ENCODE measurements around the gene SERPINB2.
"Not testable (repeated sequence)": the region's sequence is repeated elsewhere in the genome, so short reads cannot be mapped to it uniquely, and the experiment has no call there.

The SERPINB2 gene

DNA sequence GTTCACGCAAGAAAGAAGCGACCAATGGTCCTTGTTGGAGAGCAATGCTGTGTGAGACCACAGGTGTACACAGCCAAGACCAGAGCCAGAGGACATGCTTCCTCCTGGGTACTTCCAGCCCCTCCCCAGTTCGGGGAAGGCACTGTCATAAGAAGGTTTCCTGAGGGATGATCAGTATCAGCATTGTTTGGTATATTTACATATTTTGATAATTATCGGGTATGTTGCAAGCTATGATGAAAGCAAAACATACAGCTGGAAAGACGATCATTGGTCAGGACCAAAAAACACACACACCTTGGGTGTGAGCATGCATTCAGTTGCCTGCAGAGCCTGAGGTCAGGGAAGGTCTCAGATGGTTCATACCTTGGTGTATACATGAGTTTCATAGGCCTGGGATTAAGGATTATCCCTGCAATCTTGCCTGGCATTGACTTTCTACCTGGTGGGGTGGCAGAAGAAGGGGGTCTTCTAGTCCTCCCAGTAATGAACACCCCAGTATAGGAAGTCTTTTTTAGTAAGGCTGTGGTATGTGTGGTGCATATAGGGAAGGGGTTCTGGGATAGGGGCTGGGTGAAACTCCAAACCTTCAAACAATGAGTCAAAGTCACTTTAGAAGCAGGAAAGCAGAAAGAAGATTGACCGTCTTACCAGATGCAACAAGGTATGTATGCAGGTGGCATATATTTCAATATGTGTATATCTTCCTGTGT, 2.9 kb downstream of the SERPINB2 start:
- DNase-seq, result no peak

- no peak for DNase-seq
Observed at GRCh38 chr18:63890950-63891304, 3.4 kb downstream of the SERPINB2 start.

- no peak for DNase-seq
Observed at GRCh38 chr18:63892566-63892965, 5.1 kb downstream of the SERPINB2 start.

- DNase-seq, result no peak
Observed at GRCh38 chr18:63894106-63894772, 6.7 kb downstream of the SERPINB2 start.

GRCh38 chr18:63895190-63895589, 7.7 kb downstream of the SERPINB2 start:
- DNase-seq, result no peak

GRCh38 chr18:63897072-63897471, 9.6 kb downstream of the SERPINB2 start:
- DNase-seq, result no peak

GRCh38 chr18:63899206-63899605, 11.7 kb downstream of the SERPINB2 start:
- no peak for DNase-seq

DNA sequence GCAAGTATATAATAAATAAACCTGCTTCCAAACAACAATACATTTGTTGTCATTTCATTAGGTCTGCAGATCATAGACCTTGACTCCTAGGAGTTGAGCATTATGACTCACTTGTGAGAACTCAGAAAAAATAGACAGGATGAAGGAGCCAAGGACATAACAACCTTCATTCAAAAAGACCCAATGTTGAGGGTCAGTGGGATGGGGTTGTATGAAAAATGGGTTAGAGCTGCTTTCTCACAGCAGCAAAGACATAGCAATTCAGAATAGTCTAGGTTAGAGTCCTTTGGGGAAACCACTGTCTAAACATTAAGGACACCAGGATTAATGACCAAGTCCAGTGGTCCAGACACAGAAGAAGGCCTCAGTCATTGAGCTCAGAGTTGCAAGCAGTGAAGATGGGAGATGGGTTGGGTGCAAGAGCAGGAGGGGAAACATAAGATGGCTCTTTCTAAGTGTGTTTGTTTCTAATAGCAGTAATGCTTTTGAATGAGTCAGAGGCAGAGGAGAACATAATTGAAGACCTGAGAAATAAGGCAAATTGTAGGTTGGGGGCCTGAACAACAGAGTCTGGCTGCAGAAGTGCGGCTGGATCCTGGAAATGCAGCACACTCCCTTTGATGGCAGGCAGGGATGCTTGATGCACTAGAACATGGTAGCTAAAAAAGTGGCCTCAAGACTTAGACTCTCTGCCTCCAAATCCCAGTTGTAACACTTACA, 16.5 kb downstream of the SERPINB2 start:
- no peak for DNase-seq

DNA sequence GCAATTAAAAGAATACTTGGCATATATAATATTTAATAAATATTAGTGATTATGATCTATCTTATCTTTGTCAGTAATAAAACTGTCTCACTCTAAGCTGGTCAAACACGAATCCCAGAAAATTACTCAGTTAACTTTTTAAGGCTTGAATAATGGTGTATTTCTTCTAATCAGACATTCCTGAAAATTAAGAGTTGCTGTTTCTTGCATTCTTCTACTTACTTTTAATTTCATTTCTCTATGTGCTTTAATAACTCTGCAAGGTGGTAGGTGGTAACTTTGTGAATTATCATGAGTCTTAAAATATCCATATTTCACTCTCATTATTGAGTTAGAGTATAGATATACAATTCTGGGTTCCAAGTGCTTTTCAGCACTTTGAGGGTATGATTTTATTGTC, 17.2 kb downstream of the SERPINB2 start:
- DNase-seq, result no peak

DNA sequence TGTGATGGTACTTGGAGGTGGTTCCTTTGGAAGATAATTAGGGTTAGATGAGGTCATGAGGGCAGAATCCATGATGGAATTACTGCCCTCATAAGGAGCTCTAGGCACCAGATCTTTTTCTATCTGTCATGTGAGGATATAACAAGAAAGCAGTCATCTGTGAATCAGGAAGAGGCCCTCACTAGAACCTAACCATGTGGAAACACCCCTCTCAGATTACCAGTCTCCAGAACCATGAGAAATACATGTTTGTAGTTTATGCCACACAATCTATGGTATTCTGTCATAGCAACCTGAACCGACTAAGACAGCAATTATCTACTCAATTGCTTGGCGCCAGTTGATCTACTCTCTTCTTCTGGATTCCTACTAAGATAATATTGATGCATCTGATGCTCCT, 17.9 kb downstream of the SERPINB2 start:
- no peak for DNase-seq

GRCh38 chr18:63906056-63906455, 18.6 kb downstream of the SERPINB2 start:
- no peak for DNase-seq

- no peak for DNase-seq
Observed at GRCh38 chr18:63907664-63908063, 20.2 kb downstream of the SERPINB2 start, which contains the start of gene SERPINB10. Gene SERPINB10 (plus strand): TSS chr18:63907958. CDS start chr18:63915511, 7,553 bp downstream.

GRCh38 chr18:63908858-63909257, 21.4 kb downstream of the SERPINB2 start:
- no peak for DNase-seq

DNA sequence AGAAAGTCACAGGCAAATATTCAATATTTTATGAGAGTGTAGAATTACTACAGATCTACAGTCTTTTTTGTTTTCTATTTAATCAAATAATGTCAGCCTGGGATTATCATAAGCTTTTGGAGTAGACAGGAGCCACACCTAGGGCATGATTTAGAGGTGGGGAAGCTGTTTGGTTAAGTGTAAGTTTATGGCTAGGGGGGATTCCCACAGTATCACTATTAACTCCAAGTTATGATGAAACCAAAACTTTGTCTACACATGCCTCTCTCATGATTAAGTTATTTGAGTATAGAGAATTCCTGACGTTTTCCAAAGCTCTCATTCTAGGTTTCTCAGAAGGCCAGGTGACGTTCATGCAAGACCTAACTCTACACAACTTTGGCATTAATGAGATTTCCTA, 22.4 kb downstream of the SERPINB2 start:
- no peak for DNase-seq

DNA sequence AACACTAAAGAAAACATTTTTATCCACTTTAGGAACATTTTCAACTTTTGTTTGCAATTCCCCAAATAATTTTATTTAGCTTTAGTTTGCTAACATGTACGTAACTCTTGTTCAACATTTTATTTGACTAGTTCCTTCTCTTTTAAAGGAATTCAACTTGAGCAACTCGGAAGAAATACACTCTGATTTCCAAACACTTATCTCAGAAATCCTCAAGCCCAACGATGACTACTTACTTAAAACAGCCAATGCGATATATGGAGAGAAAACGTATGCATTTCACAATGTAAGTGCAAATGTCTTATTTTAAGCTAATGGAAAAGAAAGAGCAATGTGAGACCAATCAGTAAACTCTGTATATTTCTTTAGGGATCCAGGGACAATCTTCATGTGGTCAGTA, 30.3 kb downstream of the SERPINB2 start:
- no peak for DNase-seq

DNA sequence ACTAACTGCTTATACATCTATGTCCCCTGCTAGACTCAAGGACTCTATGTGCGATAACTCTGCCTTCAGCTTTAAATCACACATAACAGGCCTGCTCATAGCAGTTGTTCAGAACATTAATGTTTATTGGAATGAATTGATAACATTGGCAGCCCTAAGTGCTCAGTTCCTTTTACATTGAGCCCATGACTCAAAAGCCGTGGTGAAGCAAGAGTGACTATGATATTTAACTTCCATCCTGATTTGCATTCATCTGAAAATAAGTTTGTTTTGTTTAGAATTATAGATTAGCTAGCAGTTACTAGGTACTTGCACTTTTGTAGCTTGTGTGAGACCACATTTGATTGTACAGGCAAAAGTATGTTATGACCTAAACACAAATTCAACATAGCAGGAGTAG, 34.5 kb downstream of the SERPINB2 start:
- DNase-seq, result no peak

GRCh38 chr18:63924551-63924950, 37.0 kb downstream of the SERPINB2 start:
- no peak for DNase-seq

- no peak for DNase-seq
Observed at GRCh38 chr18:63928331-63928730, 40.8 kb downstream of the SERPINB2 start.

GRCh38 chr18:63929369-63929768, 41.9 kb downstream of the SERPINB2 start:
- not testable (repeated sequence) for DNase-seq

DNA sequence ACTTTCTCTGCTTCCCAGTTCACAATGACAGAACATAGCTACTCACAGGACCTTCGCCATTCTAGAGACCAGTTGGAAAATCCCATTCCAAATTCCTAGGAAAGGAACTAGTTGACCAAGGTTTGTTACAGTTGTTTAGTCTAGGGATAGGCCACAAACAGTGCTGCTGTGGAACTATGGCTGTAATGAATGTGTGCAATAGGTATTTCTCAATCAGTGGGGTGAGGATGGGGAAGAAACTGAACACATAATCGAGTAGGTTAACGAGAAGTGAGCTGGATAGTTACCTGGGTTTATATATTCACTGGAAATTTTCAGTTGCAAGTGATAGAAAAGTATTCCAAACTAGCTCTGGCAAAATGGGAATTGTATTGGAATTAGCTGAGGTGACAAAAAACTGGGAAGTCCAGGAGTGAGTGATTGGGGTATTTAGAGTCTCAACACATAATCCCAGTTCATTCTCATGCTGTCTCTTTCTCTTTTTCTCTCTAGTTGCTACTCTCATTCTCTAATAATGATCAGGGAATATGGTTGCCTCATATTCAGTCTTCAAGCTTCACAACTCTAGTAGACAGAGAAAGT, 43.4 kb downstream of the SERPINB2 start:
- no peak for DNase-seq

DNA sequence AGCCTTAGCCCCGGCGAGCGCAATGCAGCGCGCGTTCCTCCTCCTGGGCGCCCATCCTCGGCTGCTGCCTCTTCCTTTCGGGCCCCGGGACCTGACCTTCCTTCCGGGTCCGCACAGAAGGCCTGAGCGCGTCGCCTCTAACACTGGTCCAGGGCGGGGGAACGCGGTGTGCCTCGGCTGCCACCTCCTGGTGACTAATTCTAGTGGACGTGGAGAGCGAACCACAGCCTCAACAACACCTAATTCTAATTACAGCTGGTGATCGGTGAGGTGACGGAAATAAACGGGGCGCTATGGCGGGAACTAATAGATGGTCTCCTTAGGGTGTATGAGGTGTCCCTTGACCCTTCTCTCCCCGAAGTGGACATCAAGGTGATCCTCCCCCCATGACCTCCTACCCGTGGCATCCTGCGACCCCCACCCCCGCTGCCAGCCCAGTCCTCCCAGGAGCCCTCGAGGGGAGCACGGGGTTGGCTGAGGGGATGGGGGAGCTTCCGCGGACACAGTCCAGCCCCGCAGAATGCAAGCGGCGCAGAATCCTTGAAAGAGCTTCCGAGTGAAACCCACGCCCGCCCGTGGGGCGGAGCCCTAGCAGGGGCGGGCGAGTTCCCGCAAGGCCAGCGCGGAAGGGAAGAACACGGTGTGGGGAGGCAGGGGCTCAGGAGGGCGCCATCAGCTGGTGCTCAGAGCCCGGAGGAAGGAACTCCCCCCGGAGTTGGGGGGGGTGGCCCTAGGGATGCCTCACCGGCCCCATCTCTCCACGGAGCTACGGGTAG, 48.8 kb downstream of the SERPINB2 start:
- peak; percentile 72 to 80 for DNase-seq

DNA sequence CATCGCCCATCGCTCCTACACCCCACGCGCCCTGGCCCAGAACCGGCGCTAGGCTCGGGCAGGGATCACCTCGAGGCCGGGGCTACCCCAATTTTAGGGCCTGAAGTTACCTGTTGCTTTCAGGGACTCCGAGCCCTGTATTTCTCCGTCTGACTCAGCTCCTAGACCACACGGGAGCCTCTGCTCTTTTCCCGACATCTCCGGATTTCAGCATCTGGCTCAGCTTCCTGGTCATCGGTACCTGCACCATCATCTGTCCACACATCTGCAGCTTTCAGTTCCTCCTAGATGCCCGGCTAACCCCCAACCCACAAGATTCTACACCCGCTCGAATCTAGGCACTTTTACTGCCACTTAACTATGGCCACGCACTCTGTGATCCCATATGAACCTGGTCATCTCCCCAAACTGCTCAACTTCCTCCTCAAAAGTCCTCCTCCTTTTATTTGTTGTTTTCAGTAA, 49.5 kb downstream of the SERPINB2 start:
- DNase-seq, result no peak

GRCh38 chr18:63940008-63940407, 52.5 kb downstream of the SERPINB2 start:
- no peak for DNase-seq
